Measurements from ENCODE around the gene KCNRG.

The KCNRG gene

DNA sequence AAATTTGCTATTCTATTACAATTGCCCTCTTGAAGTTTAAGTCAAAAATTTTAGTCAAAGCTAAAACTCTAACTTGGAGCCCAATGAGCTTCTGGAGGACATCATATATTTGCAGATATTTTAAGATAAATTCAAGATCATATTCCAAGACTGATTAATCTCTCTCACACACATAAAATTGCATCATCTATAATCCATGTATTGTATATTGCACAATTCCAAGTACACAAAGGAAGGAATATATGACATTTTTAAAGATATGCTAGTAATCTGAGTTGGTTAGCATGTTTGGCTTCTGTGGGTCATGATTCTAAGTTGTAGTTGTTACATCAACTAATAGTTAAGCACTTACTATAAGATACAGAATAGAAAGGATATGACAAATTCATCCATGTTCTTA lies 53.3 kb downstream of the KCNRG start:
- in situ Hi-C loops (cut with HindIII; ENCODE audit: low sequenced_read_pairs): no loop called here
- no peak for TF ChIP-seq CTCF (IDR thresholded peaks at IDR 0.05; ENCODE audit: low read depth, low read length)
- no peak overlapping the region for H3K4me3 ChIP-seq (ENCODE audit: low read depth, low read length)
- DNase-seq (ENCODE audit: low read depth, low spot score): no peak

DNA sequence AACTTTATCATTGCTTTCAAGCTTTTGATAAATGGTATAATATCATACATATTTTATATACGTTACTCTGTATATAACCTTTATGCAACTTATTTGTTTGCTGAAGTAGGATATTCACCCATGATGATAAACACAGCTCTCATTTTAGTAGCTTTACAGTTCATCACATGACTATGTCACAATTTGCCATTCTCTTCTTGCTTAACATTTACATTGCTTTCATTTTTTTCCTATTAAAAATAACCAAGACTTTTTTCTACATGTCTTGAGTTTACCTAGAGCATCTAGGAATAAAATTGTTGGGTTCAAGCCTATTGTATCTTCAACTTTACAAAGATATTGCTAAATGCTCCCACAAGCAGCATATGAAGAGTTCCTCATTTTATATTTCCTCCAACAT lies 54.0 kb downstream of the KCNRG start:
- no peak for TF ChIP-seq CTCF (IDR thresholded peaks at IDR 0.05; ENCODE audit: low read depth, low read length)
- in situ Hi-C loops (cut with HindIII; ENCODE audit: low sequenced_read_pairs): no loop called here
- DNase-seq (ENCODE audit: low read depth, low spot score): no peak
- no peak overlapping the region for H3K4me3 ChIP-seq (ENCODE audit: low read depth, low read length)

- no peak overlapping the region for H3K4me3 ChIP-seq (ENCODE audit: low read depth, low read length)
- in situ Hi-C loops (cut with HindIII; ENCODE audit: low sequenced_read_pairs): no loop called here
- no peak for DNase-seq (ENCODE audit: low read depth, low spot score)
- TF ChIP-seq CTCF (IDR thresholded peaks at IDR 0.05; ENCODE audit: low read depth, low read length): no peak
Measured at GRCh38 chr13:50070186-50070585, 54.9 kb downstream of the KCNRG start.
